ENCODE results near the gene MAN1A1.

DNA sequence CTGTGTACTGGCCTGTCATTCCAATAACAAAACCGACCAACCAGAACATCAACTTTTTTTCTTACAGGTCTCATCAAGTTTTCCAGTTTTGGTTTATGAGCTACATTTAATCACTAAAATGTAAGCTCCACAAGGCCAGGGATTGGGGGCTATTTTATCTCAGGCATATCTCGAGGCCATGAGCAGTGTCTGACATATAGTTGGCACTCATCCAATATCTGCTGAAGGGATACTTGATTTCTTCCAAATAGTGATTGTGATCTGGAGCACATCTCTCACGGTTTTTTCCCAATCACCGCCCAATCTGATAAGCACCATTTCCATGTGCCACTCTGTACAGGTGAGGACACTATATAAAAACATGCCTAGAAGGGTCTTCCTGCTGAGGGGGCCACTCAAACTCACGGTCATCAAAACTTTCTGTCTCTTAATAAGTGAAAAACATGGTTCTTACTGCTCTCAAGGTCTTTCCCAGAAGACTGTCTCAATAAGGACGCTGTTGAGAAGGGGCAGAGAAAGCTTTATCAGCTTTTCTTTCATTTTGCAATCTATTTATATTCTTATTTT lies 65.5 kb downstream of the MAN1A1 start:
- no peak for TF ChIP-seq POLR2A (IDR thresholded peaks at IDR 0.05)
- TF ChIP-seq, protein P1, sequence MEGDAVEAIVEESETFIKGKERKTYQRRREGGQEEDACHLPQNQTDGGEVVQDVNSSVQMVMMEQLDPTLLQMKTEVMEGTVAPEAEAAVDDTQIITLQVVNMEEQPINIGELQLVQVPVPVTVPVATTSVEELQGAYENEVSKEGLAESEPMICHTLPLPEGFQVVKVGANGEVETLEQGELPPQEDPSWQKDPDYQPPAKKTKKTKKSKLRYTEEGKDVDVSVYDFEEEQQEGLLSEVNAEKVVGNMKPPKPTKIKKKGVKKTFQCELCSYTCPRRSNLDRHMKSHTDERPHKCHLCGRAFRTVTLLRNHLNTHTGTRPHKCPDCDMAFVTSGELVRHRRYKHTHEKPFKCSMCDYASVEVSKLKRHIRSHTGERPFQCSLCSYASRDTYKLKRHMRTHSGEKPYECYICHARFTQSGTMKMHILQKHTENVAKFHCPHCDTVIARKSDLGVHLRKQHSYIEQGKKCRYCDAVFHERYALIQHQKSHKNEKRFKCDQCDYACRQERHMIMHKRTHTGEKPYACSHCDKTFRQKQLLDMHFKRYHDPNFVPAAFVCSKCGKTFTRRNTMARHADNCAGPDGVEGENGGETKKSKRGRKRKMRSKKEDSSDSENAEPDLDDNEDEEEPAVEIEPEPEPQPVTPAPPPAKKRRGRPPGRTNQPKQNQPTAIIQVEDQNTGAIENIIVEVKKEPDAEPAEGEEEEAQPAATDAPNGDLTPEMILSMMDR (IDR thresholded peaks at IDR 0.05), result no peak
